ENCODE data around the gene SCGB1D1.

Gene SCGB1D1

GRCh38 chr11:62217191-62217748 is 27.3 kb downstream of the SCGB1D1 start:
- DNase-seq (ENCODE audit: low read depth, low spot score), result no peak
- H3K27ac ChIP-seq, result no peak overlapping the region

- no peak for DNase-seq (ENCODE audit: low read depth, low spot score)
- H3K27ac ChIP-seq, result no peak overlapping the region
These were observed 31.5 kb downstream of the SCGB1D1 start for GRCh38 chr11:62221498-62221897.

DNA sequence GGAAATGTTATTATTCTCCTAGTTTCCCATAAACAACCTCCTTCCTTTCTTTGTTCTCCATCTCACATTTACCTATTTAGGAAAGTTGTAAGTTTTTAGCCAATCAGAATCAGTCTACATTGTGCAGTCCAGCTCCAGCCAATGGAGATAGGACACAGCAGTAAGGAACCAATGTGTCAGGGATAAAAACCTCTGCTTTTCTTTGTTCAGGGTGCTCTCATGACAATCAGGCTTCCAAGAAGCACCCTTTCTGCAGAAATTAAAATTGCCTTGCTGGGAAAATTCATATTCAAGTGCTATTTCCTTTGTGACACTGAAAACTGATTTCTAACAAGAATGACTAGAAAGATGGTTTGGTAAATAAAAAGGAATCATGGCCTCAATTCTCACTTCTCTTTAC is 33.1 kb downstream of the SCGB1D1 start:
- no peak overlapping the region for H3K27ac ChIP-seq
- DNase-seq (ENCODE audit: low read depth, low spot score), result no peak

- DNase-seq (ENCODE audit: low read depth, low spot score), result no peak
- H3K27ac ChIP-seq, result no peak overlapping the region
These were observed 43.7 kb downstream of the SCGB1D1 start for GRCh38 chr11:62233730-62234129.

DNA sequence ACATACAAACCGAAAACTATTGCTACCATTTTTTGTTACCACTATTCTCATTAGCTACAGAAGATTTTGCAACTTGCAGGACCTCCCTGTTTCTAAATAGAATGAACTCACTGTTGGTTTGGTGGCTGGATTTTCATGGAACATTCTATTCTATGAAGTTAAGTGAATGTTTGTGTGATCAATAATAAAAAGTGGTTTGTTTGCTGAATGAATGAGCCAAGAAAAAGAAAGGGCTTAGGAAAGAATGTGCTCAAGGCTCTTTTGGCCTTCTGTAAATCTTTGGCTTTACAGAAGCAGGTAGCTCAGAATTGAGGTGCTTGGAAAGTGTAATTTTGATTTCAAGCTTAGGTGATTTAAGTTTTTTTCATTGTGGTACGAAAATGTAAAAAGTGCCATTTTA is 46.2 kb downstream of the SCGB1D1 start:
- H3K27ac ChIP-seq, result no peak overlapping the region
- no peak for DNase-seq (ENCODE audit: low read depth, low spot score)

DNA sequence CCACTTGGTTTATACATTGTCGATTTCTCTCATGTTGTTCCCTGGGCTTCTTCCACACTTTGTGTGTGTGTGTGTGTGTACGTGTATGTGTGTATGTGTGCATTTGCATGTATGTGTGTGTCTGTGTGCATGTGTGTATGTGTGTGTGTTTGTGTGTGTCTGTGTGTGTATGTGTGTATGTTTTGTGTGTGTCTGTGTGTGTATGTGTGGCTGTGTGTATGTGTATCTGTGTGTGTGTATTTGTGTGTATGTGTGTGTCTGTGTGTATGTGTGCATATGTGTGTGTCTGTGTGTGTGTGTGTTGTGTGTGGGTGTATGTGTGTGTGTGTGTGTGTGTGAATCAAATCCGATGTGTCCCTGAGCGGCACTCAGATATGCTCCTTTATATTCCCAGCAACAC is 47.5 kb downstream of the SCGB1D1 start:
- DNase-seq (ENCODE audit: low read depth, low spot score), result no peak
- no peak overlapping the region for H3K27ac ChIP-seq

GRCh38 chr11:62238151-62238550 is 48.1 kb downstream of the SCGB1D1 start:
- no peak for DNase-seq (ENCODE audit: low read depth, low spot score)
- no peak overlapping the region for H3K27ac ChIP-seq

- H3K27ac ChIP-seq, result no peak overlapping the region
These were observed 51.1 kb downstream of the SCGB1D1 start for GRCh38 chr11:62241095-62241494.

DNA sequence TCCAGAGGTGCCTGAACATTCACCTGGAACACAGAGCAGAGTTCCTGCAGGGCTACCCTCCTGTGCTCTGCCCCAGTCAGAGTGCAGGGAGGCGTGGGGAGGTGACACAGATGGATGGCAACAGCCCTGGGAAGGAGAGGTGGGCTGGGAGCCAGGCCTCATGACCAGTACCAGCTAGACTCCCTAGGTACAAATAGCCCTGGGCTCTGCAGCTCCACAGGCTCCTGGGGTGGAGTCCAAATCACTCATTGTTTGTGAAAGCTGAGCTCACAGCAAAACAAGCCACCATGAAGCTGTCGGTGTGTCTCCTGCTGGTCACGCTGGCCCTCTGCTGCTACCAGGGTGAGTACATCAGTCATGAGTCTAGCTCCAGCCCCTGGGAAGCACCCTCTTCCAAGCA is 52.0 kb downstream of the SCGB1D1 start, which contains the start of gene SCGB1D2:
Gene SCGB1D2, plus strand, starts transcription at position 219 of the 400 bp plus-strand sequence. Its CDS starts 69 bp downstream, at position 288.
- no peak within 1 kb of the TSS for H3K27ac ChIP-seq
- peak; percentile 66 for DNase-seq (ENCODE audit: low read depth, low spot score)

More at GRCh38 chr11:62241095-62241494, 51.1 kb downstream of the SCGB1D1 start:
- no peak for DNase-seq (ENCODE audit: low read depth, low spot score)
